ENCODE measurements around the gene GPR171.
"Not testable (repeated sequence)": the region's sequence is repeated elsewhere in the genome, so short reads cannot be mapped to it uniquely, and the experiment has no call there.

DNA sequence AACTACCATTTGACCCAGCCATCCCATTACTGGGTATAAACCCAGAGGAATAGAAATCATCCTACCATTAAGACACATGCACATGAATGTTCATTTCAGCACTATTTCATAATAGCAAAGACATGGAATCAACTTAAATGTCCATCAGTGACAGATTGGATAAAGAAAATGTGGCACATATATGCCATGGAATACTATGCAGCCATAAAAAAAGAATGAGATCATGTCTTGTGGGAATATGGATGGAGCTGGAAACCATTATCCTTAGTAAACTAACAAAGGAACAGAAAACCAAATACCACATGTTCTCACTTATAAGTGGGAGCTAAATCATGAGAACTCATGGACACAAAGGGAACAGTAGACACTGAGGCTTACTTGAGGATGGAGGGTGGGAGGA lies 29.4 kb upstream of the GPR171 start:
- TF ChIP-seq, protein P1, sequence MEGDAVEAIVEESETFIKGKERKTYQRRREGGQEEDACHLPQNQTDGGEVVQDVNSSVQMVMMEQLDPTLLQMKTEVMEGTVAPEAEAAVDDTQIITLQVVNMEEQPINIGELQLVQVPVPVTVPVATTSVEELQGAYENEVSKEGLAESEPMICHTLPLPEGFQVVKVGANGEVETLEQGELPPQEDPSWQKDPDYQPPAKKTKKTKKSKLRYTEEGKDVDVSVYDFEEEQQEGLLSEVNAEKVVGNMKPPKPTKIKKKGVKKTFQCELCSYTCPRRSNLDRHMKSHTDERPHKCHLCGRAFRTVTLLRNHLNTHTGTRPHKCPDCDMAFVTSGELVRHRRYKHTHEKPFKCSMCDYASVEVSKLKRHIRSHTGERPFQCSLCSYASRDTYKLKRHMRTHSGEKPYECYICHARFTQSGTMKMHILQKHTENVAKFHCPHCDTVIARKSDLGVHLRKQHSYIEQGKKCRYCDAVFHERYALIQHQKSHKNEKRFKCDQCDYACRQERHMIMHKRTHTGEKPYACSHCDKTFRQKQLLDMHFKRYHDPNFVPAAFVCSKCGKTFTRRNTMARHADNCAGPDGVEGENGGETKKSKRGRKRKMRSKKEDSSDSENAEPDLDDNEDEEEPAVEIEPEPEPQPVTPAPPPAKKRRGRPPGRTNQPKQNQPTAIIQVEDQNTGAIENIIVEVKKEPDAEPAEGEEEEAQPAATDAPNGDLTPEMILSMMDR (tag by site-specific recombination; IDR thresholded peaks at IDR 0.05): not testable (repeated sequence)
- not testable (repeated sequence) for TF ChIP-seq ZNF707, KLF10, ZNF701, ZNF184 (tag by site-specific recombination; IDR thresholded peaks at IDR 0.05)
- TF ChIP-seq, protein P2, sequence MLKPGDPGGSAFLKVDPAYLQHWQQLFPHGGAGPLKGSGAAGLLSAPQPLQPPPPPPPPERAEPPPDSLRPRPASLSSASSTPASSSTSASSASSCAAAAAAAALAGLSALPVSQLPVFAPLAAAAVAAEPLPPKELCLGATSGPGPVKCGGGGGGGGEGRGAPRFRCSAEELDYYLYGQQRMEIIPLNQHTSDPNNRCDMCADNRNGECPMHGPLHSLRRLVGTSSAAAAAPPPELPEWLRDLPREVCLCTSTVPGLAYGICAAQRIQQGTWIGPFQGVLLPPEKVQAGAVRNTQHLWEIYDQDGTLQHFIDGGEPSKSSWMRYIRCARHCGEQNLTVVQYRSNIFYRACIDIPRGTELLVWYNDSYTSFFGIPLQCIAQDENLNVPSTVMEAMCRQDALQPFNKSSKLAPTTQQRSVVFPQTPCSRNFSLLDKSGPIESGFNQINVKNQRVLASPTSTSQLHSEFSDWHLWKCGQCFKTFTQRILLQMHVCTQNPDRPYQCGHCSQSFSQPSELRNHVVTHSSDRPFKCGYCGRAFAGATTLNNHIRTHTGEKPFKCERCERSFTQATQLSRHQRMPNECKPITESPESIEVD (tag by site-specific recombination; IDR thresholded peaks at IDR 0.05): not testable (repeated sequence)
- TF ChIP-seq, protein P3, sequence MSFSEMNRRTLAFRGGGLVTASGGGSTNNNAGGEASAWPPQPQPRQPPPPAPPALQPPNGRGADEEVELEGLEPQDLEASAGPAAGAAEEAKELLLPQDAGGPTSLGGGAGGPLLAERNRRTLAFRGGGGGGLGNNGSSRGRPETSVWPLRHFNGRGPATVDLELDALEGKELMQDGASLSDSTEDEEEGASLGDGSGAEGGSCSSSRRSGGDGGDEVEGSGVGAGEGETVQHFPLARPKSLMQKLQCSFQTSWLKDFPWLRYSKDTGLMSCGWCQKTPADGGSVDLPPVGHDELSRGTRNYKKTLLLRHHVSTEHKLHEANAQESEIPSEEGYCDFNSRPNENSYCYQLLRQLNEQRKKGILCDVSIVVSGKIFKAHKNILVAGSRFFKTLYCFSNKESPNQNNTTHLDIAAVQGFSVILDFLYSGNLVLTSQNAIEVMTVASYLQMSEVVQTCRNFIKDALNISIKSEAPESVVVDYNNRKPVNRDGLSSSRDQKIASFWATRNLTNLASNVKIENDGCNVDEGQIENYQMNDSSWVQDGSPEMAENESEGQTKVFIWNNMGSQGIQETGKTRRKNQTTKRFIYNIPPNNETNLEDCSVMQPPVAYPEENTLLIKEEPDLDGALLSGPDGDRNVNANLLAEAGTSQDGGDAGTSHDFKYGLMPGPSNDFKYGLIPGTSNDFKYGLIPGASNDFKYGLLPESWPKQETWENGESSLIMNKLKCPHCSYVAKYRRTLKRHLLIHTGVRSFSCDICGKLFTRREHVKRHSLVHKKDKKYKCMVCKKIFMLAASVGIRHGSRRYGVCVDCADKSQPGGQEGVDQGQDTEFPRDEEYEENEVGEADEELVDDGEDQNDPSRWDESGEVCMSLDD (tag by site-specific recombination; IDR thresholded peaks at IDR 0.05): not testable (repeated sequence)

Data from HEK293 (cell line).